Umbilical cord (tissue), 2 donors: ENCODE data around the gene RBP3. TPM values are rescaled to one million over a fixed set of nuclear protein-coding genes. Genes with fewer than 3 reads are reported as not detected.

Source experiments
- DNase-seq: peaks from one replicate; pipeline ENCODE4 v3.0.0-alpha.2; 2015; ENCODE audit warnings: low spot score
- total RNA-seq: library from RNA; depleted of rRNA; stranded (reverse); fragments of >200 nt; gene quantifications from one replicate; pipeline ENCODE4 v1.2.3, GENCODE V29; 2014; ENCODE audit warnings: low replicate concordance; ENCODE audit not compliant: insufficient read depth

Gene RBP3
- total RNA-seq, 1 donor from 2014 or later, result 2.2 TPM

DNA sequence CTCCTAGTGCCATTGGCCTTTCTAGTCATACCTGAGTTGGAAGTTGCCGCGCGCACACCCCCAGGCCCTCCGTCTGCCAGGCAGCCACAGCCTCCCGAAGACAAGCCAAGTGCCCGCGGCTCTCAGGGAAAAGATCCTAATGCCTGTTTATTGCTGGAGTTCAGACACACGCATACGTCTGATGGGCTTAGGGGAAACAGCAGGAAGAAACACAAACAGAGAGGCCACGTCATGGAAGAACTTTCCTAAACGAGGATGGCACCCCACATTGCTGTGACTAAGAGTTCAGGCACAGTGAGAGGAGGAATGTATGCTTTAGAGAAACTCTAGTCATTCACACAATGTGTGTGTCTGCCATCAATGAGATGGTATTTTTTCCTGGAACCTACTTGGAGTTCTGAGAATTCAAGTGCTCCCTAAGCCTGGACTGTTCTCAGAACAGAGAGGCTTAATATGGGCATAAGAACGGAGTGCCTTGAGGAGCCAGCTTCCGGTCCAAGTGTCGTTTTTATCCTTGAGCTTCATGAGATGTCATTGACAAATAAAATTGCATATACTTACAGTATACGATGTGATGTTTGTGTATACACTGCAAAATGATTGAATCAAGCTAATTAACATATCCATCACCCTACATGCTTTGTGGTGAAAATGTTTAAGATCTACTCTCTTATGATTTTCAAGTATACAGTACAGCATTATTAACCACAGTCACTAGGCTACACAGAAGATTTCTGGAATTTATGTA is 11.6 kb upstream of the RBP3 start:
- DNase-seq, result peak; percentile 60

DNA sequence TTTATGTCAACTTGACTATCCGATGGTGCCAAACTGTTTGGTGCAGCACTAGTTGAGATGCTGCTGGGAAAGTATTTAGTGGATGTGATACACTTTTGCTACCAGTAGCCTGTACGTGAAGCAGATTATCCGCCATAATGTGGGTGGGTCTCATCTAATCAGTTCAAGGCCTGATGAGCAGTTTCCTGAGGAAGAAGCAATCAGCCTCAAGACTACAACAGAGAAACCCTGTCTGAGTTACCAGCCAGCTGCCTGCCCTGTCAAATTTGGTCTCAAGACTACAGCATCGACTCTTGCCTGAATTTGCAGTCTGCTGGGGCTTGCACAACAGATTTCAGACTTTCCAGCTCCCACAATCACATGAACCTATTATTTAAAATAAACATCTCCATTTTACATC is 10.9 kb upstream of the RBP3 start:
- DNase-seq, result no peak

GRCh38 chr10:47339186-47339735 is 8.9 kb upstream of the RBP3 start:
- DNase-seq, result no peak

- DNase-seq, result peak; percentile 15
These were observed 8.2 kb upstream of the RBP3 start for GRCh38 chr10:47339759-47340607.

- DNase-seq, result peak; percentile 13
These were observed 7.5 kb upstream of the RBP3 start for GRCh38 chr10:47340608-47341170.

DNA sequence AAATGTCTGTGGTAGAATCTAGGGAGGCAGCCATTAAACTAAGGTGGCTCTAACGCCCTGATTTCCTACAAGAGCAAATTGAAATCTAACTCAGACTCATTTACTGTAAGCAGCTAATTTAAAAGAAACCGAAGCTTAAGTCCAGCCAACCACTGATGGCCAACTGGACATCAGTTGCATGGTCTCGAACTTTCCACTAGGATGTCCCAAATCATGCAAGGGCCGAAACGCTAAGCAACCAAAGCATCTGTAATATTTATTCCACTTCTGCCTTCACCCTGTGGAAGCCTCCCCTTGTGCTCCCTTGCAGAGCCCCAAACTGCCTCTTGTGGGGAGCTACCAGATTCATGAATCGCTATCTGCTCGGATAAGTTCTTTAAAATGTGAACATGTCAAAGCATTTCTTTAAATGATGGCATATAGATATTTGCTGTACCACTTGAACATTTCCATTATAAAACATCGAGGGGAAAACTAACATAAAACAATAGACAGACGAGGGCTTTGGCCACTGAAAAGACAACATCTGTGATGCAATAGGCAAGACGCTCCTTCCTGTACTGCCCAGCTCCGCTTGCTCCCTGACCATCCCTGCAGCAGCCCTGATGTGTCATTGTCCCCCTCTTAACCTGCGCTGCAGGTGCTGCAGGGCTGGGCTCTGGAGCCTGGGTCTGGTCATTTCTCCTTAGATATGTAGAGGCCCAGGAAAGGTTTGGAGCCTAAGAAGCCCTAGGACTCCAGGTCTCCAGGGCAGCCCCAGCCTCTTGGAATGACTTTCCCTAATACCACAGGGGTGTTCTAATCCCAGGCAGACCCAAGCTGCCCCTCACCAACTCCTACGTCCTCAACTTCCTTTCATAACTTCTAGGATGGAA is 2.9 kb upstream of the RBP3 start:
- no peak for DNase-seq

GRCh38 chr10:47346581-47347302 is 1.4 kb upstream of the RBP3 start:
- DNase-seq, result no peak

DNA sequence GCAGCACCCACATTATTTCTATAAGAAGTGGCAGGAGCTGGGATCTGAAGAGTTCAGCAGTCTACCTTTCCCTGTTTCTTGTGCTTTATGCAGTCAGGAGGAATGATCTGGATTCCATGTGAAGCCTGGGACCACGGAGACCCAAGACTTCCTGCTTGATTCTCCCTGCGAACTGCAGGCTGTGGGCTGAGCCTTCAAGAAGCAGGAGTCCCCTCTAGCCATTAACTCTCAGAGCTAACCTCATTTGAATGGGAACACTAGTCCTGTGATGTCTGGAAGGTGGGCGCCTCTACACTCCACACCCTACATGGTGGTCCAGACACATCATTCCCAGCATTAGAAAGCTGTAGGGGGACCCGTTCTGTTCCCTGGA is 874 bp upstream of the RBP3 start:
- DNase-seq, result no peak

DNA sequence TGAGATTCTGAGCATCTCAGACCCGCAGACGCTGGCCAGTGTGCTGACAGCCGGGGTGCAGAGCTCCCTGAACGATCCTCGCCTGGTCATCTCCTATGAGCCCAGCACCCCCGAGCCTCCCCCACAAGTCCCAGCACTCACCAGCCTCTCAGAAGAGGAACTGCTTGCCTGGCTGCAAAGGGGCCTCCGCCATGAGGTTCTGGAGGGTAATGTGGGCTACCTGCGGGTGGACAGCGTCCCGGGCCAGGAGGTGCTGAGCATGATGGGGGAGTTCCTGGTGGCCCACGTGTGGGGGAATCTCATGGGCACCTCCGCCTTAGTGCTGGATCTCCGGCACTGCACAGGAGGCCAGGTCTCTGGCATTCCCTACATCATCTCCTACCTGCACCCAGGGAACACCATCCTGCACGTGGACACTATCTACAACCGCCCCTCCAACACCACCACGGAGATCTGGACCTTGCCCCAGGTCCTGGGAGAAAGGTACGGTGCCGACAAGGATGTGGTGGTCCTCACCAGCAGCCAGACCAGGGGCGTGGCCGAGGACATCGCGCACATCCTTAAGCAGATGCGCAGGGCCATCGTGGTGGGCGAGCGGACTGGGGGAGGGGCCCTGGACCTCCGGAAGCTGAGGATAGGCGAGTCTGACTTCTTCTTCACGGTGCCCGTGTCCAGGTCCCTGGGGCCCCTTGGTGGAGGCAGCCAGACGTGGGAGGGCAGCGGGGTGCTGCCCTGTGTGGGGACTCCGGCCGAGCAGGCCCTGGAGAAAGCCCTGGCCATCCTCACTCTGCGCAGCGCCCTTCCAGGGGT is 703 bp downstream of the RBP3 start:
- DNase-seq, result no peak

DNA sequence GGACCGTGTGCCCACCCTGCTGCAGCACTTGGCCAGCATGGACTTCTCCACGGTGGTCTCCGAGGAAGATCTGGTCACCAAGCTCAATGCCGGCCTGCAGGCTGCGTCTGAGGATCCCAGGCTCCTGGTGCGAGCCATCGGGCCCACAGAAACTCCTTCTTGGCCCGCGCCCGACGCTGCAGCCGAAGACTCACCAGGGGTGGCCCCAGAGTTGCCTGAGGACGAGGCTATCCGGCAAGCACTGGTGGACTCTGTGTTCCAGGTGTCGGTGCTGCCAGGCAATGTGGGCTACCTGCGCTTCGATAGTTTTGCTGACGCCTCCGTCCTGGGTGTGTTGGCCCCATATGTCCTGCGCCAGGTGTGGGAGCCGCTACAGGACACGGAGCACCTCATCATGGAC is 1.4 kb downstream of the RBP3 start:
- no peak for DNase-seq

DNA sequence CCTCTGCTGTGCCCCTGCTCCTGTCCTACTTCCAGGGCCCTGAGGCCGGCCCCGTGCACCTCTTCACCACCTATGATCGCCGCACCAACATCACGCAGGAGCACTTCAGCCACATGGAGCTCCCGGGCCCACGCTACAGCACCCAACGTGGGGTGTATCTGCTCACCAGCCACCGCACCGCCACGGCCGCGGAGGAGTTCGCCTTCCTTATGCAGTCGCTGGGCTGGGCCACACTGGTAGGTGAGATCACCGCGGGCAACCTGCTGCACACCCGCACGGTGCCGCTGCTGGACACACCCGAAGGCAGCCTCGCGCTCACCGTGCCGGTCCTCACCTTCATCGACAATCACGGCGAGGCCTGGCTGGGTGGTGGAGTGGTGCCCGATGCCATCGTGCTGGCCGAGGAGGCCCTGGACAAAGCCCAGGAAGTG is 1.8 kb downstream of the RBP3 start:
- DNase-seq, result no peak

GRCh38 chr10:47350671-47351640 is 2.8 kb downstream of the RBP3 start:
- DNase-seq, result no peak

- DNase-seq, result no peak
These were observed 4.0 kb downstream of the RBP3 start for GRCh38 chr10:47351899-47352815.

DNA sequence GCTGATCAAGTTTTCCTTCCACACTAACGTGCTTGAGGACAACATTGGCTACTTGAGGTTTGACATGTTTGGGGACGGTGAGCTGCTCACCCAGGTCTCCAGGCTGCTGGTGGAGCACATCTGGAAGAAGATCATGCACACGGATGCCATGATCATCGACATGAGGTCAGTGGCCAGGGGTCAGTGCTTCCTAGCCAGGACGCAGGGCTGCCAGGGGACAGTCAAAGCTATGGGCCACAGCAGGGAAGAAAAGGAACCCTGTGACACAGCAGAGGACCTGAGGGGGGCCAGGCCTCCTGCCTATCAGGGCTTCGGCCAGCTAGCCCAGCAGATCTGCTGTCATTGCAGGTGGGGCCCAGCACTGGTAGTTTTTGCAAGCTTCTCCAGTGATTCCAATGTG is 5.2 kb downstream of the RBP3 start:
- DNase-seq, result no peak

- DNase-seq, result peak; percentile 5
These were observed 6.0 kb downstream of the RBP3 start for GRCh38 chr10:47354165-47354564.

- no peak for DNase-seq
These were observed 6.7 kb downstream of the RBP3 start for GRCh38 chr10:47354900-47355299.

DNA sequence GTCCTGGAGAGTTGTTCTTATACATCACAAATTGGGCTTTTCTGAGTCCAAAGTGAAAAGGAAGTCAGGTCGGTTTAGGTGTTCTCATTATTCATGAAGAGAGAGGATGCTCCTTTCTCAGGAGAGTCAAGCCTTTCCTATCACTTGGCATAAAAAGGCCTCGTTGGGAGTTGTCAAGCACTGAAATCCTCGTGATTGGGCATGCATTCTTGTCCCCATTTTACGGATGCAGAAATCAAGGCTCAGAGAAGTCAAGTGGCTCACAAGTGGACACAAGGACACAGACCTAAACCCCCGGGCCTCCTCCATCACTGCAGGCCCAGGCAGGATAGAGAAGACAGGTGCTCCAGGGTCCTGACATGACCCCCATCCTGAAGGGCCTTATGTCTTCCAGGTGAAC is 8.5 kb downstream of the RBP3 start:
- DNase-seq, result no peak
